ENCODE measurements around the gene PRKAR2B.

Gene PRKAR2B

GRCh38 chr7:107044347-107045194 lies at the start of gene PRKAR2B:
PRKAR2B (plus strand) TSS chr7:107044705; CDS start chr7:107044908, 203 bp downstream.
- in situ Hi-C loops (cut with MboI; ENCODE audit: low sequenced_read_pairs) = no loop called here

- in situ Hi-C loops (cut with MboI; ENCODE audit: low sequenced_read_pairs) = no loop called here
These were observed 49.7 kb upstream of the PRKAR2B start for GRCh38 chr7:106994833-106995232.

- in situ Hi-C loops (cut with MboI; ENCODE audit: low sequenced_read_pairs) = no loop called here
These were observed 46.8 kb upstream of the PRKAR2B start for GRCh38 chr7:106997487-106998271.

GRCh38 chr7:106999023-106999422 lies 45.5 kb upstream of the PRKAR2B start:
- in situ Hi-C loops (cut with MboI; ENCODE audit: low sequenced_read_pairs) = no loop called here

- in situ Hi-C loops (cut with MboI; ENCODE audit: low sequenced_read_pairs) = no loop called here
These were observed 43.0 kb upstream of the PRKAR2B start for GRCh38 chr7:107001490-107001889.

- in situ Hi-C loops (cut with MboI; ENCODE audit: low sequenced_read_pairs) = no loop called here
These were observed 42.4 kb upstream of the PRKAR2B start for GRCh38 chr7:107002126-107002525.

- in situ Hi-C loops (cut with MboI; ENCODE audit: low sequenced_read_pairs) = no loop called here
These were observed 41.9 kb upstream of the PRKAR2B start for GRCh38 chr7:107002529-107002998.

- in situ Hi-C loops (cut with MboI; ENCODE audit: low sequenced_read_pairs) = no loop called here
These were observed 37.3 kb upstream of the PRKAR2B start for GRCh38 chr7:107007007-107007891.

GRCh38 chr7:107007892-107008287 lies 36.6 kb upstream of the PRKAR2B start:
- in situ Hi-C loops (cut with MboI; ENCODE audit: low sequenced_read_pairs) = no loop called here

GRCh38 chr7:107009846-107010203 lies 34.7 kb upstream of the PRKAR2B start:
- in situ Hi-C loops (cut with MboI; ENCODE audit: low sequenced_read_pairs) = no loop called here

GRCh38 chr7:107012691-107013090 lies 31.8 kb upstream of the PRKAR2B start:
- in situ Hi-C loops (cut with MboI; ENCODE audit: low sequenced_read_pairs) = no loop called here

- in situ Hi-C loops (cut with MboI; ENCODE audit: low sequenced_read_pairs) = no loop called here
These were observed 30.0 kb upstream of the PRKAR2B start for GRCh38 chr7:107014387-107015023.

GRCh38 chr7:107016312-107016711 lies 28.2 kb upstream of the PRKAR2B start:
- in situ Hi-C loops (cut with MboI; ENCODE audit: low sequenced_read_pairs) = no loop called here

- in situ Hi-C loops (cut with MboI; ENCODE audit: low sequenced_read_pairs) = no loop called here
These were observed 26.4 kb upstream of the PRKAR2B start for GRCh38 chr7:107017965-107018719.

GRCh38 chr7:107020400-107020799 lies 24.1 kb upstream of the PRKAR2B start:
- in situ Hi-C loops (cut with MboI; ENCODE audit: low sequenced_read_pairs) = no loop called here

- in situ Hi-C loops (cut with MboI; ENCODE audit: low sequenced_read_pairs) = no loop called here
These were observed 22.9 kb upstream of the PRKAR2B start for GRCh38 chr7:107021600-107021999.

- in situ Hi-C loops (cut with MboI; ENCODE audit: low sequenced_read_pairs) = no loop called here
These were observed 20.9 kb upstream of the PRKAR2B start for GRCh38 chr7:107023522-107024151.

- in situ Hi-C loops (cut with MboI; ENCODE audit: low sequenced_read_pairs) = no loop called here
These were observed 19.6 kb upstream of the PRKAR2B start for GRCh38 chr7:107024906-107025305.

GRCh38 chr7:107025449-107026103 lies 18.9 kb upstream of the PRKAR2B start:
- in situ Hi-C loops (cut with MboI; ENCODE audit: low sequenced_read_pairs) = no loop called here
